Measurements from ENCODE around the gene KCTD16. TPM values are rescaled to one million over a fixed set of nuclear protein-coding genes. Genes with fewer than 3 reads are reported as not detected.

The KCTD16 gene
- total and polyA plus RNA-seq, 8 donors = 0.57 to 6.6 (median 3.2) TPM

DNA sequence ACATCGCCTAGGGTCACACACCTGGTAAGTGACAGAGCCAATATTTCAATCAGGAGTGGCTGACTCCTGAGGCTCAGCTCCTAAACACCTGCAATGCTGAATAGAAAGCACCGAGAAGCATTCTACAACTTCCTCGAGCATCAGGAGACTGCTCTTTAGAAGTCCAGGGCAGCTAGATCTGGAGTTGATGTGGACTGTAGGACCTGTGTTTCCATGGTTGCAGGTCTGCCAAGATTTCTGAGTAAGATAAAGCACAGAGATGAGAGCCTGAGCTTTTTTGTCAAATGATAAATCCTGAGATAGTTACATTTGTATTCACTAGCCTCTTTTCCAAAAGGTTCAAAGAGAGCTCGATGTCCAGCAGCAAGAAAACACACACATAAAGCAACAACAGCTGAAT lies 44.0 kb upstream of the KCTD16 start:
- H3K4me1 ChIP-seq = no peaks in the 10 kb centered on the region
- no peak overlapping the region for H3K27ac ChIP-seq
- TF ChIP-seq, protein P1, sequence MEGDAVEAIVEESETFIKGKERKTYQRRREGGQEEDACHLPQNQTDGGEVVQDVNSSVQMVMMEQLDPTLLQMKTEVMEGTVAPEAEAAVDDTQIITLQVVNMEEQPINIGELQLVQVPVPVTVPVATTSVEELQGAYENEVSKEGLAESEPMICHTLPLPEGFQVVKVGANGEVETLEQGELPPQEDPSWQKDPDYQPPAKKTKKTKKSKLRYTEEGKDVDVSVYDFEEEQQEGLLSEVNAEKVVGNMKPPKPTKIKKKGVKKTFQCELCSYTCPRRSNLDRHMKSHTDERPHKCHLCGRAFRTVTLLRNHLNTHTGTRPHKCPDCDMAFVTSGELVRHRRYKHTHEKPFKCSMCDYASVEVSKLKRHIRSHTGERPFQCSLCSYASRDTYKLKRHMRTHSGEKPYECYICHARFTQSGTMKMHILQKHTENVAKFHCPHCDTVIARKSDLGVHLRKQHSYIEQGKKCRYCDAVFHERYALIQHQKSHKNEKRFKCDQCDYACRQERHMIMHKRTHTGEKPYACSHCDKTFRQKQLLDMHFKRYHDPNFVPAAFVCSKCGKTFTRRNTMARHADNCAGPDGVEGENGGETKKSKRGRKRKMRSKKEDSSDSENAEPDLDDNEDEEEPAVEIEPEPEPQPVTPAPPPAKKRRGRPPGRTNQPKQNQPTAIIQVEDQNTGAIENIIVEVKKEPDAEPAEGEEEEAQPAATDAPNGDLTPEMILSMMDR (IDR thresholded peaks at IDR 0.05) = no peak
- H3K9me3 ChIP-seq = no peaks in the 10 kb centered on the region
- DNase-seq (no peak), FAIRE-seq (no peak), ATAC-seq (no peak)
- no peaks in the 10 kb centered on the region for H3K27me3 ChIP-seq
- no peak overlapping the region for H3K4me3 ChIP-seq
- intact Hi-C loops (cut with DNase I) = no loop called here
- no peaks in the 10 kb centered on the region for H3K36me3 ChIP-seq
- 79 to 89% methylated on average over 4 of the region's 4 CpGs for WGBS, 2 donors

DNA sequence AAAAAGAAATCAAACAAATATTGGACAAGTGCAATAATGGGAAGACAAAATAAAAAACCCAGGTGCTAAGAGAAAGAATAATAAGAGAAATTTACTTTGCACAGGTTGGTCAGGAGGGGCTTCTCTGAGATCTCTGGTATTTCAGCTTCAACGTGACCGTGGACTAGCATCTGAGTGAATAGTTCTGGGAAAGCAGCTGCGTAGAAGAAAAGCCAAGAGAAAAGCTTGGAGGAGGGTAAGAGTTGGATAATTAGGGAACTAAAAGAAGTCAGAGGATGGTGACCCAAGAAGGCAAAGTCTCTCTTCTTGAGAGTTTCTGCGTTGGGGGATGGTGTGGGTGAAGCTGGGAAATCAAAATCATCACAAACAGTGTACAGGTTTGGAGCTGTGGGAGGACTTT lies 41.8 kb upstream of the KCTD16 start:
- H3K36me3 ChIP-seq = no peaks in the 10 kb centered on the region
- TF ChIP-seq, protein P1 (IDR thresholded peaks at IDR 0.05) = no peak
- H3K4me1 ChIP-seq = no peaks in the 10 kb centered on the region
- no peak for ATAC-seq
- FAIRE-seq = no peak
- H3K27me3 ChIP-seq = no peaks in the 10 kb centered on the region
- intact Hi-C loops (cut with DNase I) = no loop called here
- no peak overlapping the region for H3K4me3 ChIP-seq
- 90 to 92% methylated on average over 4 of the region's 4 CpGs for WGBS, 2 donors
- H3K27ac ChIP-seq = no peak overlapping the region
- no peaks in the 10 kb centered on the region for H3K9me3 ChIP-seq
- no peak for DNase-seq

DNA sequence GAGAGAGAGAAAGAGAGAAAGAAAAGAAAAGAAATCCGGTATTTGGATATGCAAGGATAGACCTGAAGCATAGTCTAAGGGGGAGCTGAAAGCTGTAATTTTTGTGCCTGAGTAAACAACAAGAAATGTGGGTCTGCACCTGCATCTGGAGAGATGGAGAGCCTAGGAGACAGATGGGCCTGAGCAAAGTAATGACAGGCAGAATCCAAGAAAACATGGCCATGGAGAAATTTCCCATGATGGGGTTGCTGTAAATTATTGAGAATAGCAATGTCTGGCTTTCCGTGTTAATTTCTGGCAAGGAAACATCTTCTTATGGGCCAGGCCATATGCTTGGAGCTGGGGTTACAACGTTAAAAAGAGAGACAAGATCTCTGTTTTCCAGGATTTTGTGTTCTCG lies 40.4 kb upstream of the KCTD16 start:
- Histone ChIP-seq H3K9me3 (no peaks in the 10 kb centered on the region), H3K4me3 (no peak overlapping the region), H3K27ac (no peak overlapping the region), H3K36me3 (no peaks in the 10 kb centered on the region), H3K4me1 (peaks cover 0 to 3% (median 0%) of the 10 kb centered on the region in 3 donors), H3K27me3 (no peaks in the 10 kb centered on the region)
- DNase-seq (no peak), ATAC-seq (no peak), FAIRE-seq (no peak)
- WGBS, 2 donors = 74 to 86% methylated on average over 4 of the region's 4 CpGs
- TF ChIP-seq, protein P1 (IDR thresholded peaks at IDR 0.05) = no peak
- intact Hi-C loops (cut with DNase I) = no loop called here

DNA sequence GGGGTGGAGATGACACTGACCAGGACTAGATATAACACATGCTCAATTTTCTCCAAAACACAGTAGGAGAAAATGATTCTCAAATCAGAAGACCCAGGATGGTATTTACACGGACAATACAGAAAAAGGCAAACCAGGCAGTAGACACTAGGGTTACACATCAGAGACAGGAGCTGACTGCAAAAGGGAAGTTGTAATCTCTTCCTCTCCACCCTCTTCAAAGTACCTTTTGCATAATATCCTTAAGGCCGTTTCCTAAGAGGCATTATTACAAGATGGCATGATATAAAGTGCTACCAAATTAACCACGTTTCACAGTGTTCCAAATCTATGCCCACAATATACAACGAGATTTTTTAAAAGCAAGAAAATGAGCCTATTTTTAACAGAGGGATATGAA lies 39.4 kb upstream of the KCTD16 start:
- Histone ChIP-seq H3K27me3 (no peaks in the 10 kb centered on the region), H3K4me1 (peaks cover 0 to 3% (median 0%) of the 10 kb centered on the region in 3 donors), H3K36me3 (no peaks in the 10 kb centered on the region), H3K9me3 (no peaks in the 10 kb centered on the region), H3K4me3 (no peak overlapping the region), H3K27ac (no peak overlapping the region)
- 74 to 85% methylated on average over 4 of the region's 4 CpGs for WGBS, 2 donors
- TF ChIP-seq, protein P1 (IDR thresholded peaks at IDR 0.05) = no peak
- DNase-seq = no peak
- FAIRE-seq = no peak
- intact Hi-C loops (cut with DNase I) = no loop called here
- ATAC-seq = no peak

DNA sequence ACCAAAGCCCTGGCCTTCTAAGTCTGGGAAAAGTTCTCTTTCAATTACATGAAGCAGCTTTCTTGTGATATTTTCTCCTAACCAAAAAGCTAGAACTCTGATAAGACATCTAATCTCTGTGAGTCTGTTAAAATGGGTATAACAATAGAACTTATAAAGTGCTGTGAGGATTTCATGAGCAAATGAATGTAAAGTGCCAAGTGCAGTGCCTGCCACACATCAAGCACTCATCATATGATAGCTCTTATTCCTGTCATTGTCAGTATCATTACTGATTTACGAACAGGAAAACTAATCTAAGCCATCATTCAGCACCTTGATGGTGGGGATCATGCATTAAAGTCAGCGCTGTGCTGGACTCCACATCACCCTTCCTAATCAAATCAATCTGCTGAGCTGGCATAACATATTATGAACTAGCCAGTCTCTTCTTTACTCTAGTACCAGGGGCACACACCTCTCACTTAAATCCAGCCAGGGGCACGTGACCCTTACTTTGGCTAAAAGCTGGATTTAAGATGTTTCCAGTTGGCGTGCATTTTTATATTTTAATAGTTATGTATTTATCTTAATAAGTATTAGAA lies 37.5 kb upstream of the KCTD16 start:
- no peaks in the 10 kb centered on the region for H3K27me3 ChIP-seq
- H3K36me3 ChIP-seq = no peaks in the 10 kb centered on the region
- no peak overlapping the region for H3K27ac ChIP-seq
- no peaks in the 10 kb centered on the region for H3K9me3 ChIP-seq
- ATAC-seq (no peak), FAIRE-seq (no peak), DNase-seq (no peak)
- WGBS, 2 donors = 88 to 92% methylated on average over 4 of the region's 4 CpGs
- H3K4me1 ChIP-seq = peaks cover 0 to 3% (median 0%) of the 10 kb centered on the region in 3 donors
- intact Hi-C loops (cut with DNase I) = no loop called here
- no peak overlapping the region for H3K4me3 ChIP-seq
- TF ChIP-seq, protein P1 (IDR thresholded peaks at IDR 0.05) = no peak
